Measurements from ENCODE around the gene TTC28. TPM values are rescaled to one million over a fixed set of nuclear protein-coding genes. Genes with fewer than 3 reads are reported as not detected.

TTC28 gene
- total and polyA plus RNA-seq, 7 donors: 1.2 to 12.1 (median 3.5) TPM

GRCh38 chr22:28442264-28442710 is 237.4 kb downstream of the TTC28 start:
- ATAC-seq (peak; percentile 90 to 93 (median 92)), DNase-seq (peak; percentile 74 to 87)
- 0 to 3% (median 1%) methylated on average over 17 to 23 of the region's 23 CpGs for WGBS, 3 donors
- peak overlapping the region; percentile 79 for H3K4me3 ChIP-seq
- H3K9me3 ChIP-seq: no peaks in the 10 kb centered on the region
- intact Hi-C loops (cut with DNase I): loop anchor here (5.0 to 10.0 kb wide), 5 partner anchors 80 to 420 kb away; no protein-coding TSS in a partner anchor
- no peaks in the 10 kb centered on the region for H3K27me3 ChIP-seq (ENCODE audit: insufficient read depth in 3 of 3, low read length in 2 of 3)
- peaks cover 61% of the 10 kb centered on the region for H3K4me1 ChIP-seq
- no peaks in the 10 kb centered on the region for H3K36me3 ChIP-seq (ENCODE audit: insufficient read depth in 1 of 2, low read depth in 1 of 2)
- peak overlapping the region; percentile 79 for H3K27ac ChIP-seq
- TF ChIP-seq, protein P1, sequence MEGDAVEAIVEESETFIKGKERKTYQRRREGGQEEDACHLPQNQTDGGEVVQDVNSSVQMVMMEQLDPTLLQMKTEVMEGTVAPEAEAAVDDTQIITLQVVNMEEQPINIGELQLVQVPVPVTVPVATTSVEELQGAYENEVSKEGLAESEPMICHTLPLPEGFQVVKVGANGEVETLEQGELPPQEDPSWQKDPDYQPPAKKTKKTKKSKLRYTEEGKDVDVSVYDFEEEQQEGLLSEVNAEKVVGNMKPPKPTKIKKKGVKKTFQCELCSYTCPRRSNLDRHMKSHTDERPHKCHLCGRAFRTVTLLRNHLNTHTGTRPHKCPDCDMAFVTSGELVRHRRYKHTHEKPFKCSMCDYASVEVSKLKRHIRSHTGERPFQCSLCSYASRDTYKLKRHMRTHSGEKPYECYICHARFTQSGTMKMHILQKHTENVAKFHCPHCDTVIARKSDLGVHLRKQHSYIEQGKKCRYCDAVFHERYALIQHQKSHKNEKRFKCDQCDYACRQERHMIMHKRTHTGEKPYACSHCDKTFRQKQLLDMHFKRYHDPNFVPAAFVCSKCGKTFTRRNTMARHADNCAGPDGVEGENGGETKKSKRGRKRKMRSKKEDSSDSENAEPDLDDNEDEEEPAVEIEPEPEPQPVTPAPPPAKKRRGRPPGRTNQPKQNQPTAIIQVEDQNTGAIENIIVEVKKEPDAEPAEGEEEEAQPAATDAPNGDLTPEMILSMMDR (IDR thresholded peaks at IDR 0.05): peak; percentile 67

DNA sequence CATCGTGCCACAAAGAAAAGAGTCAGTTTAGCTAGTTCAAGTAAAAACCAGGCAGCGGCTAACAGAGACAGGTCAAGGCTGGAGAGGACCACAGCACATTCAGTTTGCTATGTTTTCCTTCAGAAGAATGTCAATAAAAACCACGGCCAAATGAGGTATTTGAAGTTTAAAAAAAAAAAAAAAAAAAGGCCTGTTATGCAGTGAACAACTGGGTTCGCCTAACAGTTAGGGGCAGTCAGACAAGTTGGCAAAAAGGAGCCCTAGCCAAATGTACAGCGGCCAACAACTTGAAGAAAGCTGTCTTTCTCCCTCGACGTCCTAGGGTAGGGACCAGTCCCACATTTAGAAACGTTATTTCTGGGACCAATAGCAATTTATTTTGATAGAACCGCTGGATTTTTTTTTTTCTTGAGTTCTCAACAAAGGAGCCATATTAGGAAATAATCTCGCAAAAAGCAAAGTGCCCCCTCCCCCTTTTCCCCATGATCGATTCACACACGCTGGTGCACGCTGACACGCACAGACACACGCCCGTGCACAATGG is 237.8 kb downstream of the TTC28 start:
- Histone ChIP-seq H3K4me3 (peak overlapping the region; percentile 79), H3K27me3 (ENCODE audit: insufficient read depth in 3 of 3, low read length in 2 of 3) (no peaks in the 10 kb centered on the region), H3K27ac (peak overlapping the region; percentile 79), H3K36me3 (ENCODE audit: insufficient read depth in 1 of 2, low read depth in 1 of 2) (no peaks in the 10 kb centered on the region), H3K4me1 (peaks cover 62% of the 10 kb centered on the region), H3K9me3 (no peaks in the 10 kb centered on the region)
- peak in 1 of 4 donors; percentile 21 for ATAC-seq
- intact Hi-C loops (cut with DNase I): loop anchor here (5.0 to 10.0 kb wide), 5 partner anchors 79 to 419 kb away; no protein-coding TSS in a partner anchor
- no peak for DNase-seq
- TF ChIP-seq, protein P1 (IDR thresholded peaks at IDR 0.05): no peak
- 7 to 14% (median 7%) methylated on average over 16 of the region's 16 CpGs for WGBS, 3 donors

GRCh38 chr22:28440592-28441390 is 238.8 kb downstream of the TTC28 start:
- Histone ChIP-seq H3K9me3 (no peaks in the 10 kb centered on the region), H3K27me3 (ENCODE audit: insufficient read depth in 3 of 3, low read length in 2 of 3) (no peaks in the 10 kb centered on the region), H3K36me3 (ENCODE audit: insufficient read depth in 1 of 2, low read depth in 1 of 2) (no peaks in the 10 kb centered on the region), H3K4me3 (peak overlapping the region; percentile 79), H3K27ac (peak overlapping the region; percentile 79), H3K4me1 (peaks cover 72% of the 10 kb centered on the region)
- intact Hi-C loops (cut with DNase I): loop anchor here (5.0 to 10.0 kb wide), 5 partner anchors 78 to 418 kb away; no protein-coding TSS in a partner anchor
- 34 to 47% (median 40%) methylated on average over 4 of the region's 4 CpGs for WGBS, 3 donors
- no peak for DNase-seq
- no peak for ATAC-seq
- TF ChIP-seq, protein P1 (IDR thresholded peaks at IDR 0.05): no peak

DNA sequence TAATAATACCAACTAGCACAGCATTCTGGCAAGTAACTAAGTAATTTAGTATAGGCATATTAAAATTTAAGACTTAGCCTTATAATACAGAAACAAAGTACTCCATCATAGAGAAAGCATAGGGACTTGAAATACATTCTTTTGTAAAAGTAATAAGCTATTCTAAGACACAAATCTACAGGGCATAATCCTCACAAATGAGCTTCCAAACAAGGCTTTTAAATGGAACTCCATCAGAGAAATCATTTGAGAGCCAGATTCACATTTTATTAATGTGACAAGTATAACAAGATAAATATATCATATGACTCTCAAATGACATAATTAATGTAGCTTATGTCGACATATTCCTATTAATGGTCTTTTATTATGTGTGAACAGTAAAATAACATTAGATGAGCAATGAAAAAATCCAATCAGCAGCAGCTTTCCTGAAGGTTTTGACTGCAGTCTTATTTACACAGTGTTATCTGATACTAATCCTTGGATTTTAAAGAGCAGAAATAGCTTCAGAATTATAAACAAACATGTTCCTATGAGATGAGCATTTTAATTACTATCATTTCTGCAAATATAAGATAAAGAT is 241.4 kb downstream of the TTC28 start:
- WGBS, 3 donors: 20 to 39% (median 24%) methylated on average over 1 of the region's 1 CpG
- peaks cover 62% of the 10 kb centered on the region for H3K4me1 ChIP-seq
- no peak for DNase-seq
- no peak overlapping the region for H3K4me3 ChIP-seq
- TF ChIP-seq, protein P1 (IDR thresholded peaks at IDR 0.05): no peak
- no peaks in the 10 kb centered on the region for H3K9me3 ChIP-seq
- no peaks in the 10 kb centered on the region for H3K27me3 ChIP-seq (ENCODE audit: insufficient read depth in 3 of 3, low read length in 2 of 3)
- intact Hi-C loops (cut with DNase I): no loop called here
- no peak overlapping the region for H3K27ac ChIP-seq
- no peak for ATAC-seq
- H3K36me3 ChIP-seq (ENCODE audit: insufficient read depth in 1 of 2, low read depth in 1 of 2): no peaks in the 10 kb centered on the region

Measured in psoas muscle (tissue), 8 donors.